ENCODE measurements around the gene ZNF213.
A peak's percentile ranks its signal among the peaks of the same experiment; 100 is the strongest.

Gene ZNF213

DNA sequence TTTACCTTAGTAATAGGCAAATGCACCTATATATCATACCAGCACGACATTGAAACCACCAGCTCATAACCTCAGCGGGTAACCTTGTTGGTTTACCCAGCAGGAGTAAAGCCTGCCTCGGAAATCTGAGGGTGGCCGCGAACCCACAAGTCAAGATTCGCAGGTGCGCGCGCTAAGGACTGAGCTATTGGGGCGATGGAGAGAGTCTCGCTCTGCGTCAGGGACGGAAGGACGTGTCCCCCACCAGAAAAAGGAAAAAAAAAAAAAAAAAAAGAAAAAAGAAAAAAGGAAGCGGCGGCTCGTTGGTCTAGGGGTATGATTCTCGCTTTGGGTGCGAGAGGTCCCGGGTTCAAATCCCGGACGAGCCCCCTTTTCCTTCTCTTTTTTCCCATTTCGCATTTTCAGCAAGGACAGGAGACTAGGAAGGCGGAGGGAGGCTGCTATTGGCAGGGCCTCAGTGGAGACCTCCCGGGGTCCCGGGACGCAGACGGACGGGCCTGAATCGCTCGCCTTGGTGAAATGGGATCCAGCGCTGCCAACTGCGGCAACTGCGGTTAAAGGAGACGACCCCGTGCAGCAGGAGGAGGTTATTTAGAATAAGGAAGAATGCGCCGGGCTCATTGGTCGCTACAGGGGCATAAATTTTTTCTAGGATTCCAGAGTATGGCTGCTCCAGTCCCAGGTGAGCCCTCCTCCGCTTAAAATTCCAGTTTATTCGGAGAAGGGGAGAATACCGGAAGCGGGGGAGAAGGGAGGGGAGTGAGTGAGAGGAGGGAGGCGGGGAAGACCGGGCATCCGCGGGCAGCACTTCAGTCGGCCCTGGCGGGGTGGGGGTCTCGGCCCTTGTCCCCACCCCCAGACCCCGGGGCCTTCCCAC, 53.2 kb downstream of the ZNF213 start, which contains the start of gene OR1F1:
TSS of gene OR1F1 (plus strand) at position 407 of the 877 bp plus-strand sequence.
- CTCF ChIA-PET: no interaction called here
- peak; percentile 34 for DNase-seq (ENCODE audit: extremely low spot score)
- TF ChIP-seq, protein P1, sequence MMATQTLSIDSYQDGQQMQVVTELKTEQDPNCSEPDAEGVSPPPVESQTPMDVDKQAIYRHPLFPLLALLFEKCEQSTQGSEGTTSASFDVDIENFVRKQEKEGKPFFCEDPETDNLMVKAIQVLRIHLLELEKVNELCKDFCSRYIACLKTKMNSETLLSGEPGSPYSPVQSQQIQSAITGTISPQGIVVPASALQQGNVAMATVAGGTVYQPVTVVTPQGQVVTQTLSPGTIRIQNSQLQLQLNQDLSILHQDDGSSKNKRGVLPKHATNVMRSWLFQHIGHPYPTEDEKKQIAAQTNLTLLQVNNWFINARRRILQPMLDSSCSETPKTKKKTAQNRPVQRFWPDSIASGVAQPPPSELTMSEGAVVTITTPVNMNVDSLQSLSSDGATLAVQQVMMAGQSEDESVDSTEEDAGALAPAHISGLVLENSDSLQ (IDR thresholded peaks at IDR 0.05): peak; percentile 88
- no peak for TF ChIP-seq SP1 (IDR thresholded peaks at IDR 0.05)
- TF ChIP-seq ZNF384 (IDR thresholded peaks at IDR 0.05): peak; percentile 100
- POLR2A ChIA-PET: interaction anchor here (0.7 to 3.6 kb wide), 7 partner anchors 16 to 95 kb away, joined by 3 to 18 read pairs (median 4); partner anchors contain the start of genes ZNF213 and ZNF263

DNA sequence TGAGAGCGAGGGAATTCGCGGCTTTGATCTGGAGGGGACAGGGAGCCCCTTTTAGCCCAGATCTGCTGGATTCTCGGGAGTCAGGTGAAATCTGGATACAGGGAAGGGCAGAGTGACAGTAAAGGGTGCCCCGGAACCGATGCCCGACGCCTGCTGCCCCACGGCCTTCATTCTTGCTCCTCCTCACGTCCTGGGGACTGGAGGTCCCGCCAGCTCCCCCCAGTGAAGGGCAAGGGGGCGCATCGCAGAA, 53.8 kb downstream of the ZNF213 start:
- TF ChIP-seq CTBP1 (IDR thresholded peaks at IDR 0.05; ENCODE audit: borderline replicate concordance) (no peak), HDGF (IDR thresholded peaks at IDR 0.05; ENCODE audit: borderline replicate concordance) (no peak)
- ChIA-PET CTCF (no interaction called here), POLR2A (interaction anchor here (1.0 to 3.6 kb wide), 6 partner anchors 30 to 94 kb away, joined by 3 to 18 read pairs (median 6); partner anchors contain the start of genes ZNF213 and ZNF263)
- DNase-seq (ENCODE audit: extremely low spot score): no peak

DNA sequence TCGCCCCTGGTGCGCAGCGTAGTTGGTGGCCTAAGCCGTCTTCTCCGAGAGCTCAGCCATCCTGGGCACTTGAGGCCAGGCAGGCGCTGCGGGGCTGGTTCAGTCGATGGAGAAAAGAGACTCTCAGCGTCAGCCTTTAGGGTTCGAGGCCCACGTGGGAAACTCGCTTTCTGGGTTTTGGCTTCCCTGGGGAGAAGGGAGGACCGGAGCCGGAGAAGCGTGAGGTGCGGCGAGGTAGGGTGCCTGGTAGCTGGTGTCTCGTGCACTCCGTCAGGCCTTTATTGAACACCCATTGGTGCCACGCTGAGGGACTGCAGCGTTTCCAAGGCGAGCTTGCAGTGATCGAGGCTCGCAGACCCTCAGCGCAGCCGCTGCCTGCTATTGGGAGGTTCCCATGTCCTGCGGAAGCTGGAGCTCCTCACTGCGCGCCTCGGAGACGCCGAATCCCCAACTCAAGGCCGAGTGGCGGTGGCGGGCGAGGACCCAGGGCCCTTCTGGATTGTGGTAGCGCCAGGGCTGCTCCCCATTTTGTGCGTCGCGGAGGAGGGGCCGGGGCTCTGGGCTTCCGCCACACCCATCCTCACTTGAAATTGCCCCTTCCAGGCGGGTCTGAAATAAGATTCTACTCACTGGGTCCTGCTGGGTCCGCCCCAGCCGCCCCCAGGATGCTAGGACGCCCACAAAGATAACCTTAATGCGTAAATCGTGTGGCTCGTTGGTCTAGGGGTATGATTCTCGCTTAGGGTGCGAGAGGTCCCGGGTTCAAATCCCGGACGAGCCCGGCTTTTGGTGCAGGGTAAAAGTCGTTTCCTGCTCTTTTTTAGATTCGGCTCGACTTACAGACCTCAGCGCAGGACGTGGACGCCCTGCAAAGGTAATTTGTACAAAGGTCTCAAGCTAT, 54.3 kb downstream of the ZNF213 start:
- peak; percentile 50 for DNase-seq (ENCODE audit: extremely low spot score)
- TF ChIP-seq HDGF (IDR thresholded peaks at IDR 0.05; ENCODE audit: borderline replicate concordance) (no peak), ZNF384 (IDR thresholded peaks at IDR 0.05) (peak; percentile 32; the same call in 1 of the 2 replicates), FOXK2 (IDR thresholded peaks at IDR 0.05) (no peak), BHLHE40 (IDR thresholded peaks at IDR 0.05; ENCODE audit: borderline replicate concordance) (no peak), NFRKB (IDR thresholded peaks at IDR 0.05) (no peak), L3MBTL2 (conservative IDR thresholded peaks at IDR 0.05) (peak; percentile 88)
- CTCF ChIA-PET: interaction anchor here (0.5 kb wide), 1 partner anchor 12 kb away, joined by 3 read pairs; no protein-coding TSS in a partner anchor
- POLR2A ChIA-PET: interaction anchor here (1.0 to 3.6 kb wide), 6 partner anchors 31 to 94 kb away, joined by 3 to 18 read pairs (median 6); partner anchors contain the start of genes ZNF213 and ZNF263

DNA sequence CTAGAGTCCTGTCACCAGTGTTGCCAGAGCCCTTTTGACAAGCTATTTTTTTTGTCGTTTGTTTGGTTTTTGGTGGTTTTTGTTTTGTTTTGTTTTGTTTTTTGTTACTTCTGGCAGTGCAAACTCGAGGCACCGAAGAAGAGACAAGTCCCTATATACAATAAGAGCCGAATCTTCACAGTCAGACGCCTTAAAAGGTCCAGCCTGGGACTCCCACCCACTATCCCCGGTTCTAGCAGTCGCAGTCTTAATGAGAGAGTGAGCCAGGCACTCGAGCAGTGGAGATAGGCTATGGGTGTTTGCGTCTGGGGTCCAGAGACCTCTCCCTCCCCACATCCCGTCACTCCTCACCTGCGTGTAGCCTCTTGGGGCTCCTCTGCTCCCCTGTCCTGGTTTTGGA, 55.0 kb downstream of the ZNF213 start:
- DNase-seq (ENCODE audit: extremely low spot score): no peak
- ChIA-PET POLR2A (interaction anchor here (1.5 to 3.6 kb wide), 3 partner anchors 39 to 93 kb away, joined by 6 to 18 read pairs (median 7); partner anchors contain the start of gene ZNF263), CTCF (no interaction called here)
- no peak for TF ChIP-seq NFRKB (IDR thresholded peaks at IDR 0.05)
- TF ChIP-seq SUZ12 (IDR thresholded peaks at IDR 0.05): no peak
- TF ChIP-seq, protein P1 (IDR thresholded peaks at IDR 0.05): no peak
- TF ChIP-seq CTBP1 (IDR thresholded peaks at IDR 0.05; ENCODE audit: borderline replicate concordance): no peak
- no peak for TF ChIP-seq FOXM1 (IDR thresholded peaks at IDR 0.05; ENCODE audit: borderline replicate concordance)
- no peak for TF ChIP-seq HDGF (IDR thresholded peaks at IDR 0.05; ENCODE audit: borderline replicate concordance)
- no peak for TF ChIP-seq FOXK2 (IDR thresholded peaks at IDR 0.05)
- no peak for TF ChIP-seq TARDBP (IDR thresholded peaks at IDR 0.05)
- TF ChIP-seq L3MBTL2 (conservative IDR thresholded peaks at IDR 0.05): no peak
- TF ChIP-seq ARNT (IDR thresholded peaks at IDR 0.05): no peak
- no peak for TF ChIP-seq BHLHE40 (IDR thresholded peaks at IDR 0.05; ENCODE audit: borderline replicate concordance)
- no peak for TF ChIP-seq LEF1 (IDR thresholded peaks at IDR 0.05; ENCODE audit: borderline replicate concordance)
- no peak for TF ChIP-seq SP1 (IDR thresholded peaks at IDR 0.05)
- TF ChIP-seq FOXA1 (IDR thresholded peaks at IDR 0.05): no peak
- TF ChIP-seq ZNF384 (IDR thresholded peaks at IDR 0.05): no peak

DNA sequence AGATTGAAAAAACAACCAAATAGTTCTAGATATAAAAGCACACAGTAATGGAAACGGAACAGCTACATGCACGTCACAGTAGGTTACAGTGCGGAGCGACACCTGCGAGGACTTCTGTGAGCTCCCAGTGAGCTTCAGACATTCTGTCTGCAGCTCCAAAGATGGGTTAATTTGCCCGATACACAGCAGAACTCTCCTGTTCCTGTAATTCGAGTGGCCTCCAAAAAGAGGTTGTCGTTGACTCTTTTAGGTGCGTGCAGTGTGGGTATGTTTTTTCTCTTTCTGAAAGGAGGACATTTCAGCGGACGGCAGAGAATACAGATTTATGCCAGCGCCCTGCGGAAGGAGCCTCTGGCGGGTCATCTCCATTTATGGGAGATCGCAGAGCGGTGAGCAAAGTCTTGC, 56.1 kb downstream of the ZNF213 start:
- POLR2A ChIA-PET: interaction anchor here (0.6 to 2.0 kb wide), 5 partner anchors 8 to 253 kb away, joined by 3 to 9 read pairs (median 5); partner anchors contain the start of genes NAA60, ZNF174, ZNF263 and ZNF597
- CTCF ChIA-PET: interaction anchor here (0.5 to 1.0 kb wide), 2 partner anchors 30 to 441 kb away, joined by 3 to 5 read pairs; no protein-coding TSS in a partner anchor
- no peak for TF ChIP-seq BHLHE40 (IDR thresholded peaks at IDR 0.05; ENCODE audit: borderline replicate concordance)
- no peak for TF ChIP-seq FOXM1 (IDR thresholded peaks at IDR 0.05; ENCODE audit: borderline replicate concordance)
- TF ChIP-seq HDGF (IDR thresholded peaks at IDR 0.05; ENCODE audit: borderline replicate concordance): no peak
- no peak for TF ChIP-seq LEF1 (IDR thresholded peaks at IDR 0.05; ENCODE audit: borderline replicate concordance)
- TF ChIP-seq ZNF384 (IDR thresholded peaks at IDR 0.05): no peak
- no peak for TF ChIP-seq FOXA1 (IDR thresholded peaks at IDR 0.05)
- TF ChIP-seq ARNT (IDR thresholded peaks at IDR 0.05): no peak
- TF ChIP-seq NFRKB (IDR thresholded peaks at IDR 0.05): no peak
- no peak for TF ChIP-seq TARDBP (IDR thresholded peaks at IDR 0.05)
- TF ChIP-seq SUZ12 (IDR thresholded peaks at IDR 0.05): no peak
- no peak for TF ChIP-seq CTBP1 (IDR thresholded peaks at IDR 0.05; ENCODE audit: borderline replicate concordance)
- TF ChIP-seq, protein P1 (IDR thresholded peaks at IDR 0.05): no peak
- no peak for TF ChIP-seq ELF4 (IDR thresholded peaks at IDR 0.05)
- no peak for TF ChIP-seq FOXK2 (IDR thresholded peaks at IDR 0.05)
- TF ChIP-seq L3MBTL2 (conservative IDR thresholded peaks at IDR 0.05): no peak
- no peak for TF ChIP-seq SP1 (IDR thresholded peaks at IDR 0.05)
- peak; percentile 32 for DNase-seq (ENCODE audit: extremely low spot score)

Measured in HEK293T (cell line).